Heart left ventricle (tissue), 16 donors: ENCODE results near the gene GRIK5. TPM values are rescaled to one million over a fixed set of nuclear protein-coding genes. Genes with fewer than 3 reads are reported as not detected.
"Not testable (repeated sequence)": the region's sequence is repeated elsewhere in the genome, so short reads cannot be mapped to it uniquely, and the experiment has no call there.

ENCODE experiments used
- ATAC-seq, 4 donors: fragments of 200-7000 bp; cut with Tn5 transposase; one replicate each; pipeline ENCODE4 v1.9.1; 2020 to 2022; ENCODE audit warnings: moderate library complexity in 4 of 4, mild to moderate bottlenecking in 3 of 4, moderate number of reproducible peaks in 1 of 4
- DNase-seq, 5 donors: peaks; one replicate each; pipeline ENCODE4 v3.0.0-alpha.2; 2020
- H3K27ac ChIP-seq, 12 donors: fragments of 200-600 bp; sonication (generic) in 4 of 12; one replicate each; pipeline versions ENCODE4 v1.5.0 to v1.8.0; 2016 to 2022; ENCODE audit warnings: mild to moderate bottlenecking in 2 of 12
- H3K27me3 ChIP-seq, 9 donors: fragments of 200-600 bp; sonication (generic) in 2 of 9; one replicate each; pipeline versions ENCODE4 v1.5.1 to v1.8.0; 2016 to 2022; ENCODE audit warnings: mild to moderate bottlenecking in 3 of 9
- H3K36me3 ChIP-seq, 9 donors: fragments of 200-600 bp; sonication (generic) in 2 of 9; one replicate each; pipeline versions ENCODE4 v1.5.0 to v1.8.0; 2018 to 2022; ENCODE audit warnings: mild to moderate bottlenecking in 2 of 9
- H3K4me1 ChIP-seq, 12 donors: fragments of 200-600 bp; sonication (generic) in 4 of 12; one replicate each; pipeline versions ENCODE4 v1.5.0 to v1.8.0; 2016 to 2022; ENCODE audit warnings: mild to moderate bottlenecking in 3 of 12
- H3K4me3 ChIP-seq, 12 donors: fragments of 200-600 bp; sonication (generic) in 4 of 12; one replicate each; pipeline versions ENCODE4 v1.5.0 to v1.8.0; 2017 to 2022; ENCODE audit warnings: mild to moderate bottlenecking in 9 of 12, moderate library complexity in 4 of 12
- H3K9me3 ChIP-seq, 12 donors: fragments of 200-600 bp; sonication (generic) in 4 of 12; one replicate each; pipeline versions ENCODE4 v1.5.0 to v1.8.0; 2016 to 2022; ENCODE audit warnings: mild to moderate bottlenecking in 1 of 12
- CTCF ChIP-seq, 12 donors: fragments of 200-600 bp; sonication (generic) in 4 of 12; IDR thresholded peaks; one replicate each; pipeline versions ENCODE4 v1.5.0 to v1.8.0; 2018 to 2022; ENCODE audit warnings: antibody characterized with exemption in 12 of 12, mild to moderate bottlenecking in 5 of 12
- POLR2A ChIP-seq, 2 donors: fragments of 450-650 bp; IDR thresholded peaks; one replicate each; pipeline ENCODE4 v1.6.1; 2017; ENCODE audit warnings: antibody characterized with exemption in 2 of 2, mild to moderate bottlenecking in 2 of 2, moderate library complexity in 2 of 2
- whole genome bisulfite sequencing, 4 donors: extraction: QIAGEN DNeasy Blood & Tissue Kit in 2 of 4; methylation state at CpG; one replicate each; pipeline versions ENCODE4 v1.1.5 to v1.1.7; 2013 to 2018; 5-methylcytosine and 5-hydroxymethylcytosine counted together
- intact Hi-C, 10 donors: fragments of 100-400 bp; cut with DNase I; formaldehyde crosslinking; loops; one replicate each; pipeline versions ENCODE4 v1.11.1 to v1.14.2; 2022
- polyA plus RNA-seq, 2 donors: library from polyadenylated mRNA; stranded (reverse); fragments of 200-250 nt; gene quantifications; one replicate each; pipeline ENCODE4 v1.2.3, GENCODE V29; 2013
- total RNA-seq, 9 donors: library from RNA; depleted of rRNA in 2 of 9; stranded (reverse); fragments of >200 nt in 2 of 9; fragmentation: NEBNext Ultra II Directional in 3 of 9; extraction: Animal tissue kit (Norgen Biotek cat#: 25700) in 3 of 9; gene quantifications; one replicate each; pipeline versions ENCODE4 v1.1.0 to v1.2.4, GENCODE V29; 2016 to 2023
- donor health status: ischemic (EF 13 %, LVEDD 7.1; RV severe dilation, severe dysfunction).
- donor health status: healthy with polysubstance abuse.
- donor health status: DM: no; HTN: yes; CAD: no.
- donor health status: DM: no; HTN: no; CAD: no.
- donor health status: ischemic (EF 25% LVEDD 6.9; RV normal size, moderate dysfunction).
- donor health status: ischemic (EF 25% LVEDD 5.7; RV mildly dilated, moderate dysfunction).
- donor health status: healthy.
- donor health status: DM: yes; HTN: yes; CAD: no.
- donor health status: ischemic (EF 35%, LVEDD 5.7; RV mildly dilated, moderate dysfunction).
- donor health status: nonischemic (EF 11% LVEDD 7.7; RV severe dilation, severe dysfunction).
- donor health status: DM: yes; HTN: yes; CAD: no.
- donor health status: PGD.
- donor health status: ischemic (EF 29% LVEDD 5.4; RV normal size, mild dysfunction).
- donor health status: nonischemic (EF 23%, LVEDD 6.1; RV moderate dilation, normal function).

The GRIK5 gene
- total and polyA plus RNA-seq, 11 donors: 0.28 to 9.0 (median 2.5) TPM

- intact Hi-C loops: no loop called here
- WGBS, 4 donors: 86 to 93% (median 89%) methylated on average over 16 to 30 of the region's 30 CpGs
- H3K36me3 ChIP-seq: no peaks in the 10 kb centered on the region
- H3K27ac ChIP-seq: peak overlapping the region in 4 of 12 donors; percentile 20 to 49 (median 45)
- DNase-seq (no peak), ATAC-seq (no peak)
- TF ChIP-seq CTCF (IDR thresholded peaks at IDR 0.05) (no peak), POLR2A (IDR thresholded peaks at IDR 0.05) (no peak)
- no peaks in the 10 kb centered on the region for H3K27me3 ChIP-seq
- no peak overlapping the region for H3K4me3 ChIP-seq
- H3K9me3 ChIP-seq: no peaks in the 10 kb centered on the region
- peaks cover 0 to 31% (median 8%) of the 10 kb centered on the region in 12 donors for H3K4me1 ChIP-seq
Observed at GRCh38 chr19:42042455-42043170, 27.4 kb downstream of the GRIK5 start.

- H3K9me3 ChIP-seq, intact Hi-C loops, DNase-seq, H3K27me3 ChIP-seq, H3K36me3 ChIP-seq, H3K4me3 ChIP-seq, ATAC-seq: not testable (repeated sequence)
- H3K27ac ChIP-seq: peak overlapping the region in 2 of 12 donors; percentile 88 to 94
- H3K4me1 ChIP-seq: peaks cover 0 to 37% (median 10%) of the 10 kb centered on the region in 12 donors
- WGBS, 4 donors: 86 to 92% (median 90%) methylated on average over 9 of the region's 9 CpGs
Observed at GRCh38 chr19:42040491-42040890, 29.5 kb downstream of the GRIK5 start.

- ATAC-seq (no peak), DNase-seq (no peak)
- Histone ChIP-seq H3K36me3 (no peaks in the 10 kb centered on the region), H3K4me3 (no peak overlapping the region), H3K4me1 (peaks cover 0 to 38% (median 10%) of the 10 kb centered on the region in 12 donors), H3K27ac (peak overlapping the region in 2 of 12 donors; percentile 88 to 94), H3K27me3 (no peaks in the 10 kb centered on the region), H3K9me3 (no peaks in the 10 kb centered on the region)
- no peak for TF ChIP-seq POLR2A (IDR thresholded peaks at IDR 0.05)
- no peak for TF ChIP-seq CTCF (IDR thresholded peaks at IDR 0.05)
- intact Hi-C loops: no loop called here
Observed at GRCh38 chr19:42040031-42040430, 30.0 kb downstream of the GRIK5 start.

- Histone ChIP-seq H3K4me1 (peaks cover 0 to 41% (median 10%) of the 10 kb centered on the region in 12 donors), H3K27ac (peak overlapping the region in 11 of 12 donors; percentile 24 to 94 (median 72)), H3K9me3 (no peaks in the 10 kb centered on the region), H3K27me3 (no peaks in the 10 kb centered on the region), H3K4me3 (no peak overlapping the region), H3K36me3 (no peaks in the 10 kb centered on the region)
- TF ChIP-seq POLR2A (IDR thresholded peaks at IDR 0.05): peak in 1 of 2 donors; percentile 40
- no peak for TF ChIP-seq CTCF (IDR thresholded peaks at IDR 0.05)
- intact Hi-C loops: loop anchor here in 2 of 10 donors (1.0 to 5.0 kb wide), 2 partner anchors 37 to 41 kb away; no protein-coding TSS in a partner anchor
- ATAC-seq (peak; percentile 91 to 95 (median 94)), DNase-seq (peak in 4 of 5 donors; percentile 74 to 91 (median 82))
- 36 to 47% (median 44%) methylated on average over 6 of the region's 6 CpGs for WGBS, 4 donors
Observed at GRCh38 chr19:42038666-42039065, 31.3 kb downstream of the GRIK5 start.
